Astrocyte (in vitro differentiated cells and primary cell): ENCODE data around the gene NCOA5. TPM values are rescaled to one million over a fixed set of nuclear protein-coding genes. Genes with fewer than 3 reads are reported as not detected.

Experiments used
- DNase-seq: peaks from one replicate; pipeline ENCODE4 v3.0.0-alpha.2; 2010; ENCODE audit warnings: low read depth
- FAIRE-seq: peaks from 2 replicates; lab custom pipeline; 2011; peaks lifted over from hg19 to GRCh38; lab: Jason Lieb, UNC
- H2AFZ ChIP-seq: 2 replicates; pipeline ENCODE4 v1.6.0; 2012; ENCODE audit warnings: low read depth, low read length, inconsistent platforms
- H3K27ac ChIP-seq: 2 replicates; pipeline ENCODE4 v1.5.1; 2011; ENCODE audit warnings: low read depth, low read length, inconsistent platforms
- H3K27me3 ChIP-seq: 2 replicates; pipeline ENCODE4 v1.6.0; 2011; ENCODE audit warnings: low read length, inconsistent platforms; ENCODE audit not compliant: insufficient read depth
- H3K36me3 ChIP-seq: 2 replicates; pipeline ENCODE4 v1.5.1; 2011; ENCODE audit warnings: low read length, inconsistent platforms; ENCODE audit not compliant: insufficient read depth
- H3K4me1 ChIP-seq: 2 replicates; pipeline ENCODE4 v1.5.1; 2011; ENCODE audit warnings: low read length, inconsistent platforms; ENCODE audit not compliant: insufficient read depth
- H3K4me2 ChIP-seq: 2 replicates; pipeline ENCODE4 v1.6.0; 2012; ENCODE audit warnings: low read length, inconsistent platforms
- H3K4me3 ChIP-seq: 2 replicates; pipeline ENCODE4 v1.5.1; 2011; ENCODE audit warnings: low read depth, mild to moderate bottlenecking, low read length, inconsistent platforms; ENCODE audit not compliant: insufficient read depth
- H3K79me2 ChIP-seq: 2 replicates; pipeline ENCODE4 v1.6.0; 2012; ENCODE audit warnings: mild to moderate bottlenecking, low read length, inconsistent platforms; ENCODE audit not compliant: insufficient read depth
- H3K9ac ChIP-seq: 2 replicates; pipeline ENCODE4 v1.6.0; 2012; ENCODE audit warnings: mild to moderate bottlenecking, low read length, inconsistent platforms
- H3K9me3 ChIP-seq: 2 replicates; pipeline ENCODE4 v1.5.1; 2012; ENCODE audit warnings: low read depth, mild to moderate bottlenecking, low read length, inconsistent platforms; ENCODE audit not compliant: insufficient read depth
- H4K20me1 ChIP-seq: 2 replicates; pipeline ENCODE4 v1.6.0; 2012; ENCODE audit warnings: low read length, inconsistent platforms; ENCODE audit not compliant: insufficient read depth
- H3K27ac Mint-ChIP-seq: one replicate; pipeline ENCODE4 v1.8.0; 2021; ENCODE audit warnings: mild to moderate bottlenecking, mixed read lengths; ENCODE audit not compliant: unreplicated experiment
- H3K27me3 Mint-ChIP-seq: one replicate; pipeline ENCODE4 v1.8.0; 2021; ENCODE audit warnings: low read depth, mixed read lengths; ENCODE audit not compliant: unreplicated experiment
- H3K36me3 Mint-ChIP-seq: one replicate; pipeline ENCODE4 v1.8.0; 2021; ENCODE audit warnings: low read depth, mixed read lengths; ENCODE audit not compliant: unreplicated experiment
- H3K4me1 Mint-ChIP-seq: one replicate; pipeline ENCODE4 v1.8.0; 2021; ENCODE audit warnings: low read depth, mixed read lengths; ENCODE audit not compliant: unreplicated experiment
- H3K4me3 Mint-ChIP-seq: one replicate; pipeline ENCODE4 v1.8.0; 2021; ENCODE audit warnings: mild to moderate bottlenecking, moderate library complexity, mixed read lengths; ENCODE audit not compliant: unreplicated experiment
- H3K9me3 Mint-ChIP-seq: one replicate; pipeline ENCODE4 v1.8.0; 2021; ENCODE audit warnings: mild to moderate bottlenecking, mixed read lengths; ENCODE audit not compliant: unreplicated experiment
- EZH2 ChIP-seq: IDR thresholded peaks from 2 replicates; pipeline ENCODE4 v1.6.1; 2012; ENCODE audit warnings: mild to moderate bottlenecking, low read length, inconsistent platforms; ENCODE audit not compliant: insufficient read depth
- total RNA-seq: library from RNA; stranded (reverse); gene quantifications from 2 replicates; pipeline ENCODE4 v1.2.1, GENCODE V29; 2021
- TF ChIP-seq, protein P1 (sequence below): IDR thresholded peaks from 2 replicates; pipeline ENCODE4 v1.5.1; 2011; ENCODE audit warnings: low read depth, mild to moderate bottlenecking, inconsistent platforms, low read length, moderate library complexity; ENCODE audit not compliant: insufficient read depth

NCOA5 gene
- total RNA-seq, 1 donor from 2014 or later, result 20.7 TPM

DNA sequence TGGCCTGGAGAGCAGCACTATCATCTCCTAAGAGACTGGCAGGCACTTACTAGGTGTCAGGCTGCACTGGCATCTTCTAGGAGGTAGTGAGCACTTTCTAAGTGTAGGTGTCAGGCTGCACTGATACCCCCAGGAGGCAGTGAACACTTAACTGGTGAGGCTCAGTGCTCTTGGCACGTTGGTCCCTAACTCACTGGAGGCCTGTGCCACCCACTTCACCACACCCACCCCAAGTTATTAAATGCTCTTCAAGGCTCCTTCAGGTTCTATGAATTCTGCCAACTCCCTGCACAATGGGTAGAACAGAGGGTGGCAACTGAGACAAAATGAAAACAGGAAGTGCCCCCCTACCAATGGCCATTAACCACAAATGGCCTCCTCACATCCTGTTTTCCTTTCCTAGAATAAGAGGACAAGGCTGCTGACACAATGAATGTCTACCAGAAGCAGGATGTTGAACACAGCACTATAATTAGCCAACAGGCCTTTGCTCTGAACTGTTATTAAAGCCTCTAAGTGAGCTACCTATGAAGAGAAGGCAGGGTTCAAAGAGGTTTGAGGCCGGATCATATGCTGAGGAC lies 29.4 kb downstream of the NCOA5 start:
- no peaks in the 10 kb centered on the region for H3K27me3 ChIP-seq
- peaks cover 30% of the 10 kb centered on the region for H3K36me3 ChIP-seq
- H3K79me2 ChIP-seq, result no peaks in the 10 kb centered on the region
- peaks cover 14% of the 10 kb centered on the region for H3K4me1 ChIP-seq
- TF ChIP-seq, protein P1, sequence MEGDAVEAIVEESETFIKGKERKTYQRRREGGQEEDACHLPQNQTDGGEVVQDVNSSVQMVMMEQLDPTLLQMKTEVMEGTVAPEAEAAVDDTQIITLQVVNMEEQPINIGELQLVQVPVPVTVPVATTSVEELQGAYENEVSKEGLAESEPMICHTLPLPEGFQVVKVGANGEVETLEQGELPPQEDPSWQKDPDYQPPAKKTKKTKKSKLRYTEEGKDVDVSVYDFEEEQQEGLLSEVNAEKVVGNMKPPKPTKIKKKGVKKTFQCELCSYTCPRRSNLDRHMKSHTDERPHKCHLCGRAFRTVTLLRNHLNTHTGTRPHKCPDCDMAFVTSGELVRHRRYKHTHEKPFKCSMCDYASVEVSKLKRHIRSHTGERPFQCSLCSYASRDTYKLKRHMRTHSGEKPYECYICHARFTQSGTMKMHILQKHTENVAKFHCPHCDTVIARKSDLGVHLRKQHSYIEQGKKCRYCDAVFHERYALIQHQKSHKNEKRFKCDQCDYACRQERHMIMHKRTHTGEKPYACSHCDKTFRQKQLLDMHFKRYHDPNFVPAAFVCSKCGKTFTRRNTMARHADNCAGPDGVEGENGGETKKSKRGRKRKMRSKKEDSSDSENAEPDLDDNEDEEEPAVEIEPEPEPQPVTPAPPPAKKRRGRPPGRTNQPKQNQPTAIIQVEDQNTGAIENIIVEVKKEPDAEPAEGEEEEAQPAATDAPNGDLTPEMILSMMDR, result no peak
- TF ChIP-seq EZH2, result no peak
- H3K27ac ChIP-seq, result no peak overlapping the region
- no peak overlapping the region for H3K9ac ChIP-seq
- Mint-ChIP-seq H3K9me3 (peaks cover 7% of the 10 kb centered on the region), H3K36me3 (peaks cover 46% of the 10 kb centered on the region), H3K4me3 (no peak overlapping the region), H3K27ac (no peak overlapping the region), H3K4me1 (peaks cover 11% of the 10 kb centered on the region), H3K27me3 (peaks cover 29% of the 10 kb centered on the region)
- peaks cover 79% of the 10 kb centered on the region for H4K20me1 ChIP-seq
- H3K4me2 ChIP-seq, result no peak overlapping the region
- H2AFZ ChIP-seq, result no peak overlapping the region
- H3K4me3 ChIP-seq, result no peak overlapping the region
- no peak for FAIRE-seq
- no peaks in the 10 kb centered on the region for H3K9me3 ChIP-seq
- DNase-seq, result no peak

DNA sequence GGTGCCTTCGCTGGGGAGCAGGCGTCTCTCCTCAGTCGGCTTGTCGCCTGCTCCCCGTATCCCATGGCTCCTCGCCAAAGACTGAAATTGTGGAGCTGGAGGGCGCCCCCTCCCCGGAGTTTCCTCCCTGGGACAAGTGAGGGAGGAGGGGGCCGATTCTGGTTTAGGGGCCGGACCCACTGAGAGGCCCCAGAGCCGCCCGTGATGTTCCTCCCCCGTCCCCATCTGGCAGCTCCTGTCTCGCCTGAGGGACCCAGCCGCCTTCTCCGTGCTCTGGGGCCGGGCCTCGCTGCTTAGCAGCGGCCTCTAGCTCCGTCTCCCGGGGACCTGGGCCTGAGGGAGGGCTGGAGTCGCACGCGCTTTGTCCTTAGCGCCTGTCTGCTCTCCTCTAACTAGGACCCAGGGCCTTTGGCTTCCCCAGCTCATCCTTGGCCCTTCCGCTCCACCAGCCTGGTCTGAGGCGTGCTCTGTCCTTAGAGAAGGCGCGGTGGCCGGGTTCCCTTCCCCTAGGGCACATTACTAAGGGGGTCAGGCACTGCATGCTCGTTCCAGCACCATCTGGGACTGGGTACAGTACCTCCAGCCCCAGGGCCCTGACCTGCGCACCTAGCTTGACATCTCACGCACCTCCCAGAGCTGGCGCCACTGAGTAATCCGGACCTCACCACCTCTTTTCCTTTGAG lies 31.0 kb downstream of the NCOA5 start:
- H3K4me2 ChIP-seq, result peak overlapping the region; percentile 86
- peaks cover 5% of the 10 kb centered on the region for H3K27me3 ChIP-seq
- H3K4me1 Mint-ChIP-seq, result peaks cover 11% of the 10 kb centered on the region
- peaks cover 14% of the 10 kb centered on the region for H3K4me1 ChIP-seq
- H2AFZ ChIP-seq, result no peak overlapping the region
- TF ChIP-seq, protein P1, result no peak
- no peak for TF ChIP-seq EZH2
- peaks cover 13% of the 10 kb centered on the region for H3K36me3 ChIP-seq
- no peaks in the 10 kb centered on the region for H3K9me3 ChIP-seq
- FAIRE-seq (no peak), DNase-seq (no peak)
- H3K36me3 Mint-ChIP-seq, result peaks cover 34% of the 10 kb centered on the region
- peaks cover 8% of the 10 kb centered on the region for H3K9me3 Mint-ChIP-seq
- H3K27ac ChIP-seq, result no peak overlapping the region
- no peaks in the 10 kb centered on the region for H3K79me2 ChIP-seq
- H3K4me3 ChIP-seq, result peak overlapping the region; percentile 34
- peaks cover 44% of the 10 kb centered on the region for H3K27me3 Mint-ChIP-seq
- H3K27ac Mint-ChIP-seq, result no peak overlapping the region
- no peak overlapping the region for H3K4me3 Mint-ChIP-seq
- H3K9ac ChIP-seq, result no peak overlapping the region
- peaks cover 66% of the 10 kb centered on the region for H4K20me1 ChIP-seq
